Esophagus mucosa (tissue), 1 donor: ENCODE measurements around the gene NSMF. TPM values are rescaled to one million over a fixed set of nuclear protein-coding genes. Genes with fewer than 3 reads are reported as not detected.
A peak's percentile ranks its signal among the peaks of the same experiment; 100 is the strongest.

Source experiments
- ATAC-seq: fragments of 200-7000 bp; cut with Tn5 transposase; one replicate; pipeline ENCODE4 v1.9.1; 2020
- total RNA-seq: library from RNA; stranded (reverse); gene quantifications from one replicate; pipeline ENCODE4 v1.2.4, GENCODE V29; 2023
- donor health status: DM: yes; HTN: yes; CAD: no.

Gene NSMF, protein sequence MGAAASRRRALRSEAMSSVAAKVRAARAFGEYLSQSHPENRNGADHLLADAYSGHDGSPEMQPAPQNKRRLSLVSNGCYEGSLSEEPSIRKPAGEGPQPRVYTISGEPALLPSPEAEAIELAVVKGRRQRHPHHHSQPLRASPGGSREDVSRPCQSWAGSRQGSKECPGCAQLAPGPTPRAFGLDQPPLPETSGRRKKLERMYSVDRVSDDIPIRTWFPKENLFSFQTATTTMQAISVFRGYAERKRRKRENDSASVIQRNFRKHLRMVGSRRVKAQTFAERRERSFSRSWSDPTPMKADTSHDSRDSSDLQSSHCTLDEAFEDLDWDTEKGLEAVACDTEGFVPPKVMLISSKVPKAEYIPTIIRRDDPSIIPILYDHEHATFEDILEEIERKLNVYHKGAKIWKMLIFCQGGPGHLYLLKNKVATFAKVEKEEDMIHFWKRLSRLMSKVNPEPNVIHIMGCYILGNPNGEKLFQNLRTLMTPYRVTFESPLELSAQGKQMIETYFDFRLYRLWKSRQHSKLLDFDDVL
- 13.9 TPM for total RNA-seq

DNA sequence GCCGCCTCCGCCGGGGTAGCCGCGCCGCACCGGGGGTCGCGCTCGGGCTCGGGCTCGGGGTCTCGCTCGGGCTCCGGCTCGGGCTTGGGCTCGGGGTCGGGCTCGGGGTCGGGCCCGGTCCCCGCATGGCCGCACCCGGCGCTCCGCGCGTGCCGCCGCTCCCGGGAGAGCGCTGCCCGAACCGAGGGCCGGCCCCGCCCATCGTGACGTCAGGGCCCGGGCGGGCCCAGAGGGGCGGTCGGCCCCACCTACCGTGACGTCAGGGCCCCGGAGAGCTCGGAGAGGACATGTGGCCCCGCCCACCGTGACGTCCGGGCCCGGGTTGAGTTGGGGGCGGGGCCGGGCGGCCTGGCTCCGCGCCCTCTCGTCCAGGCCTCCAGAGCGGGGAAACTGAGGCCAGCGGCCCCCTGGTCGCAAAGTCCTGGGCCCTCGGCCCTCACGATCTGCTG is at the start of gene NSMF:
Gene NSMF, minus strand, starts transcription at position 183 of the 449 bp plus-strand sequence. CDS start 232 bp downstream, outside the sequence.
- peak; percentile 89 for ATAC-seq

DNA sequence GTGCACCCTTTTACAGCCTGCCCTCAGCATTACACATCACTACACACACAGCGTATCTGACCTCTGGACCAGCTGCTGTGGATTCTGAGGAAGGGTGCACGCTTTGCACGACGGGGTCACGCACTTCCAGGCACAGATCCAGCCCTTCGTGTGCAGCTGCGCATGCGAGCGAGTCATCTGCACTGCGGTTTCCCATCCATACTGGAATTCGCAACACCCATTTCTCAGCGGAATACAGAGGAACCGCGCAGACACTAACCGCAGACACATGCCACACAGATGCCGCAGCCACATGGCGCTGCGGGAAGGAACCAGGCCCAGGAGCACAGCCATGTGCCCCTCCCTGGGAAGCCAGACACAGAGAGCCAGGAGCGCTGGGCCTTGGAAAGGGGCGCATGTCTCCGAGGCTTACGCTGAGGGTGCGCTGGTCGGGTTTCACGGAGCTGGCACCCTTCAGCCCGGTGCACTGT is 47.6 kb upstream of the NSMF start:
- peak; percentile 15 for ATAC-seq

DNA sequence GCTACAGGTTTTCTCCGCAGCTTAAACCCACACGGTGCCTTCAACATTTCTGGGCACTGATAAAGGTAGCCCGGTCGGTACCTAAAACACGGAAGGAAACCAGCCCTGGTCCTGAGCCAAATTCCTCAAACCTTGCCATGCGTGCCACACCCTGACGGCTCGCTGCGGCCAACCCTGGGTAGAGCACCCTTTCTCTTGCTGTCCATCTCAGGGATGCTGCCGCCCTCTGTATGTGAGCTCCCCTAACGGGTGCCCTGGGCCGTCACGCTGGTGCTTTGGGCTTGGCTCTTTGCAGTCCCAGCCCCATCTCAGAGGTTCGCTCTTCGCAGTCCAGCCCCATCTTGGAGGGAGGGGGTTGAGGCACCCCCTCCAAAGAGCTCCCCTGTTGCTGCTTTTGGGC is 47.1 kb upstream of the NSMF start:
- peak; percentile 72 for ATAC-seq

DNA sequence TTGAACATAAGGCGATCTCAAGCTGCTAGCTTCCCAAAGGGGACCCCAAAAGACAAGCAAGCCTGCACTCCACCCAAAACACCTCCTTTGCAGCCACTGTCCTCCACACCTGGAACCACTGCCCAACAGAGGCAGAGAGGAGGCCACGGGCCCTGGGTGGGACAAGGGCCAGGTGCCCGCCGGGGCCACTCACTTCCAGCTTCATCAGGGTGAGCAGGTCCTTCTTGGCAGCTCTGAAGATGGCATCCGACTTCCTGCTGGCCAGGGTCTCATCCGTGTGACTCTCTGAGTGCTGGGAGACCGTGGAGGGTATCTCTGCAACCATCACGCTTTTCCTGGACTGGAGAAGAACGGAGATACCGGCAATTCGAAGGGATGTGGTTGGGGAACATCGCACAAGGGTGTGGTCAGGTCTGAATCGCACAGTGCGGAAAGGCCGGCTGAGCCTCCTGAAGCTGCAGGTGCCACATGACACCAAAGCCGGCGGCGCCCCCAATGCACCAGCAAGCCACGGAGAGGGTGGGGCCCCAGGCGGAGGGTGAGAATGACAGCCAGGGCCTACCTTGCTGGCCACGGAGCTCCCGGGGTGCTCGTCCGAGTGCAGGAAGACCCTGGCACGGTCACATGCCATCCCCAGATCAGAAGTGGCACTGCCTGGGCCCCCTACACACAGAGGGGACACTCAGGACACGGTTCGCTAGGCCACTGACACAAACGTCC is 46.4 kb upstream of the NSMF start:
- ATAC-seq = no peak

DNA sequence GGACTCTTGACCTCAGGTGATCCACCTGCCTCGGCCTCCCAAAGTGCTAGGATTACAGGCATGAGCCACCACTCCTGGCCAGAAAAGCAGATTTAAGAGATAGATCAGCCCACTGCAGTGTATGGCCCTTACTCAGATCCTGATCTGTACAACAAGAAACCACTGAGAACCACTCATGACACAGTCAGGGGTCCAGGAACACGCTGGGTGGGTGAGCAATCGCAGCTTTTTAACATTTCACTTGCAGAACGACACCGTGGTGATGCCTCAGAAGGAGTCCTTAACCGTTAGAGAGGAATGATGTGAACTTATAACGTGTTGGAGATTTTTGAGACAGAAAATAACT is 45.3 kb upstream of the NSMF start:
- ATAC-seq = no peak

DNA sequence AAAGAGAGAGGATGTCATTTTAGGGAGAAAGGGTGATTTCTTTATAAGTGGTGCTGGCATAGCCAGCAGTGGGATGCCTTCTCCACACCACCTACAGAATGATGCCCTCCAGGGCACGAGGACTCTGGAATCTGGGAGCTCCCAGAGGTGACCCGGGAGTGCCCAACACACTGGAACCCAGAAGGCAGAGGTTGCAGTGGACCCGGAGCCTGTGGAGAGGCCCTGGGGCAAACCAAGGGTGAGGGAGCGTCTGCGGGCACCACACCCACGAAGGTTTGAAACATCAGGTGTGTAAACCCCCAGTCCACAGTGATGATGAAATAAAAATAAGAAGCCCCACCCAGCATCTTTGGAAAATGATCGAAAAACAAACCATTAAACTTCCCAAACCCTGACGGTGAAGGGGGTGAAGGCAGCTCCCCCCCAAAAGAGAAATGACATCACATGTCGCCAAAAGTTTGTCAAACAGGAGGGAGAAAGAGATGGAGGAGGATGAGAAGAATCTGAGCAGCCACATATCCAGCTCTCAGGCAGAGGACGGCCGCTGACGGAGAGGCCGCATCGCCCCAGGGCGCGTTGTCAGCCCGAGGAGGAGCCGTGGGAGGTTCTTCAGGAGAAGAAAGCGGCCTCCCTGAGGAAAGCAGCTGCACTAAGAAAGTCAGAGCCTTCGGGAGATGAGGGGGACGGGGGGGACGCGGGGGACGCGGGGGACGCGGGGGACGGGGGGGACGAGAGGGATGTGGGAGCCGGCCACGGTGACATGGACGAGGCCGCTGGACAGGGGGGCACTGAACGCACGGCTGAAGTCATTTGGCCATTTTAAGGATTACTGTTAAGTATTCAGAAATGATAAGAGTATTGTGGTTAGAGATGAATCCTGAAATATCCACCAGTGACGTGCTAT is 43.1 kb upstream of the NSMF start:
- no peak for ATAC-seq

DNA sequence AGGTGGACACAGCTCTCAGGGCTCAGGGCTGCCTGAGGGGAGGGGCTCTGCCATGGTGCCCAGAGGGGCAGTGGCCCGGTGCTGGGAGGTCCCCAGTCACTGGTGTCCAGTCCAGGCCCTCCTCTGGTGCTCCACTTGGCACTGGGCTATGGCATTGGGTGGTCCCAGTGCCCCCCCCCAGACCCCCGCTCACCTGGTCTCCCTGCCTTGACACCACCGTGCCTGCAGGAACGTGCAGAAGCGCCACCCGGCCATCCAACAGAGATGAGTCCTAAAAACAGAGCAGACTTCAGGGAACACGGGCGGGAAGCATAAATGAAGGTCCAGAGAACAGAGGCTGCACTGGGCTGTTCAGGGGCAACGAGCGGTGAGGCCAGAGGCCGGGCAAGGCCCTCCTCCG is 42.3 kb upstream of the NSMF start:
- ATAC-seq = no peak

DNA sequence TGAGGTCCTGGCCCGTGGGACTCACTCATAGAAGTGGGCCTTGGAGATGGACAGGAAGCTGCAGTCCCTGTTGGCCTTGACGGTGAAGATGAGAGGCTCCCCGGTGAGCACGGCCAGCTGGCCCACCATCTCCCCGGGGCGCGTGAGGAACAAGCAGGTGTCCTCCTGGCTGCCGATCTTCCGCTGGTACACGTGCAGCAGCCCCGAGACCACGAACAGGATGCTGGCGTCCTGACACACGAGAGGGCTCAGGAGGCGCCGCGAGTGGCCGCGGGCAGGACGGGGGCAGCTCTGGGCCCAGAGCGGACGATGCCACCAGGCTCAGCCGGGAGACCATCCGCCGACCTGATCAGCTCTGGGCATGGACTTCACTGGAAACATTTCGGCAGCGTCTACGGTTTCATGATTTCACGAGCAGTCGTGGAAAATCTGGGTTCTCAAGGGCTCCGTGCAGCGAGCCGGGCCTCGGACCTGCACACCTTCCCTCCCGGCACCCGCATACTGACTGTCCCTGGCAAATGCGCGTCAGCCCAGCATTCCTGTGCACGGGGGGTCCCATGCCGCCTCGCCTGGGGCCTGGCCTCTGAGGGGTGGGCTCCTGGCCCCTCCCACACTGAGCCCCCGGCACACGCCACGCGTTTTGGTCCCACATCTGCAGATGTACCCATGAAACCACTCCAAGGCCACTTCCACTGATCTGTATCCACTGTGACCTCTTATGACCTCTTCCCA is 41.7 kb upstream of the NSMF start:
- ATAC-seq = no peak

DNA sequence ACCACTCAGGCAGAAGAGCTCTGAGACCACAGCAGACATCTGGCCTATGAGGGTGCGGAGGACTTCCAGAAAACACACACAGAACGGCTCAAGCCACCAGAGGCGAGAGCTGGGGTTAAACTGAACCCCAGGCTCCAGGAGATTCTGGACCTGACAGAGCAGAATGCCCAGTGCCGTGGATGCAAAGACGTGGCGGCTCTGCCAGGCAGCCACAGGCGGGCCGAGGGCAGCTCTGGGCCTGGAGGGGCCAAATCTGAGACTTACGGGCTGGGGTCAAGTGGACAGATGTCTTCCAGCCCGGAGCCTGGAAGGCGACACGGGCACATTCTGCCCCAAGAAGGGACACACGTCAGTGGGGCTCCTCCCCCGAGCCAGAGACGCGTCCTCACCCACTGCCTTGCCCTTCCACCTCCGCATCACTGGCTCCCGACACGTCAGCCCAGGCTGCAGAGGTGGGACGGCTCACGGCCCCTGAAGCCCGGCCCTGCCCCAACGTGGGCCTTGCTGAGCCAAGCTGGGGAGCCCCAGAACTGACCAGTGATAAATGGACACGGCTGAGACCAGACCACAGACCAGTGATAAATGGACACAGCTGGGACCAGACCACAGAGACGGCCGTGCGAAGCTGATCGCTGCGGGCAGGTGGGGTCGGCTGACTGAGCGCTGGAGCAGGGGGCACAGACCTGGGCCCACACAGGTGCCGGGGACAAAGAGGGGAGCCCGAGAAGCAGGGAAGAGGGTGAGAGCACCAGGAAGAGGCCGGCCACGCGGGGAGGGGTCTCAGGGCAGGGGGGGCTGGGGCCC is 40.9 kb upstream of the NSMF start:
- no peak for ATAC-seq

DNA sequence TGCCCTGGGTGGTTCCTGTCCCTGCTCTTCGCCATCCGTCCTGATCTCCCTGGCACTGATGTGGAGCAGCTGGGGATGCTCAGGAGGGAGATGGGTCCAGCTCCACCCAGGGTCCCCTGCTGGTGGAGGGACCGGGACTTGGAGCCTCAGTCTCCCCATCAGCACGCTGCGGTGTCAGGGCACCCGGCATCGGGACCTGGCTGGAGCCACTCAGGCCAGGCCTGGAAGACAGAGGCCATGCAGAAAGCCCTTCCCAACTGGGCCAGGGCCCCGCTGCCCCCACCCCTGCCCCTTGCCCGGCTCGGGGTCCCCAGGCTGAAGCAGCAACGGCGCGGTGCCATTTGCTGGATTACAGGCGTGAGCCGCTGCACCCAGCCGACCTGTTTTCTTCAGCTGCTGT is 40.3 kb upstream of the NSMF start:
- no peak for ATAC-seq

DNA sequence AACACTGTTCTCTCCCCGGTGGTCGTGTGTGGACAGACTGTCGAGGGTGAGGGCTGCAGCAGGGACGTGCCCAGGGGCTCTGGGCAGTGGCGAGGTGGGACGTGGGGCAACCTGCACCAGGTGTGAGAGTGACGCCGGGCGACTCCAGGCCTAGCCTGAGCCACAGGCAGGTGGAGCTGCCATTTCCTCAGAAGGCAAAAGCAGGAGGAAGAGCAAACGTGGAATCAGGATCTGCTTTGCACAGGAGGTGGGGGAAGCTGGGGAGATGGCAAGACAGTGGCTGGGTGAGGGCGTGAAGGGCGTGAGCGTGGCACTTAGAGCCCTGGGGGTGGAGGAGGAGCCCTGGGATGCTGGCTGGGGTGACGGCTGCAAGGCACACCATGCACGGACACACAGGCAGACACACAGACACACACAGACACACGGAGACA is 39.6 kb upstream of the NSMF start:
- ATAC-seq = no peak

DNA sequence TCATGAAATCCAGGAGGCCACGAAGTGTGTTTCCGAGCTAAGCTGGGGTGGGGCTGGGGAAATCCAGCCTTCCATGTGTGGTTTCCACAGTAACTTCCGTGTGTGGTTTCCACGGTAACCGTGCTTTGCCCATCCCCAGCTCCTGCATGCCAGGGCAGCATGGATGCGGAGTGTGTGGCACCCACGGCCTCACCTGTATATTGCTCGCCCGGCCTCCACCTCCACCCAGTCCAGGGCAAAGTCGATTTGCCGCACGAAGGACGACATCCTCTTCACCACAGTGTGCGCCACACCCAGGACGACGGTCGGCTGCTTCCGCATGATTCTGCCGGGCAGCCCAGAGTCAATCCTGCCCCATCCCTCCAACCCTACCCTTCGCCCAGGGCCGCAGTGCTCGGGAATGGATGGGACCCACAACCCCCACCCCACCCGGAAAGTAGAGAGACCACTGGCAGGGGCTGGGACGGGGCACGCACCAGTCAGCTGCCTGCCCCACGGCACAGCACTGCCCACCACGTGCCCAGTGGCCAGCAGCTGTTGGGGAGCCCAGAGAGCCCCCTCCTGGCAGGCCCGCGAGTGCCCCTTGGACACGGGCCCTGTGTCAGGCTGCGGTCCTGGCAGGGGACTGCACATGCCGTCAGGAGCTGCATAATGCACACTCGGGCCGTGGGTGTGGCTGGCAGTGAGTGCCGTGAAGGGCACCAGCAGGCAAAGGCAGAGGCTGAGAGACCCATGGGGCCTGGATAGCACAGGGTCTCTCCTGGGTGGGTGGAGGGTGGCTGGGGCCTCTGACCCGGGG is 39.0 kb upstream of the NSMF start:
- ATAC-seq = peak; percentile 24

DNA sequence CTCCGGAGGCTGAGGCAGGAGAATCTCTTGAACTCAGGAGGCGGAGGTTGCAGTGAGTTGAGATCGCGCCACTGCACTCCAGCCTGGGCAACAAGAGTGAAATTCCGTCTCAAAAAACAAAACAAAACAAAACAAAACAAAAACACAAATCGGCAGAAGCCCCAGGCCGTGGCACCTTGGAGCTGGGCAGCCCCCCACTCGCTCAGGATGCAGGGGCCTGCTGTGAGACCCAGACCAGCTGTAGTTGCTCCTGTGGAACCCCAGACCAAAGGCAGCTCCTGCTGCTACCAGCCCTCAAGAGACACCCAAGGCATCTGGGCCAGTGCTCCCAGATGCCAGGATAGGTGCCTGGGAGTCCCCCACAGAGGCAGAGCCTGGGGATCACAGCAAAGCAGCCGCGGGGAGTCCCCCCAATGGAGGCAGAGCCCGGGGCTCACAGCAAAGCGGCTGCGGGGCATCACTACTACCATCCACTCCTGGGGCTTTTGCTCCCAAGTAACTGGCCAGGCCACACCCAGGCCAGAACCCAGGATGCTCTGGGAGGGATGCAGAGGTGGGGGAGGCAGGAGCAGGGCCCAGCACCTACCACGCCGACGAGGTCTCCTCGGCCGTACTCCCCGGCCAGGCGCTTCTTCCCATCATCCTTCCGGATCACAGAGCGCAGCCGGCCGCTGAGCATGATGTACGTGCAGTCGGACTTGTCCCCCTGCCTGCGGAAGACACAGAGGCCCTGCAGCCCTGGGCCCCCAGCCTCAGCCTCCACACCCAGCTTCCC is 37.7 kb upstream of the NSMF start:
- ATAC-seq = no peak

DNA sequence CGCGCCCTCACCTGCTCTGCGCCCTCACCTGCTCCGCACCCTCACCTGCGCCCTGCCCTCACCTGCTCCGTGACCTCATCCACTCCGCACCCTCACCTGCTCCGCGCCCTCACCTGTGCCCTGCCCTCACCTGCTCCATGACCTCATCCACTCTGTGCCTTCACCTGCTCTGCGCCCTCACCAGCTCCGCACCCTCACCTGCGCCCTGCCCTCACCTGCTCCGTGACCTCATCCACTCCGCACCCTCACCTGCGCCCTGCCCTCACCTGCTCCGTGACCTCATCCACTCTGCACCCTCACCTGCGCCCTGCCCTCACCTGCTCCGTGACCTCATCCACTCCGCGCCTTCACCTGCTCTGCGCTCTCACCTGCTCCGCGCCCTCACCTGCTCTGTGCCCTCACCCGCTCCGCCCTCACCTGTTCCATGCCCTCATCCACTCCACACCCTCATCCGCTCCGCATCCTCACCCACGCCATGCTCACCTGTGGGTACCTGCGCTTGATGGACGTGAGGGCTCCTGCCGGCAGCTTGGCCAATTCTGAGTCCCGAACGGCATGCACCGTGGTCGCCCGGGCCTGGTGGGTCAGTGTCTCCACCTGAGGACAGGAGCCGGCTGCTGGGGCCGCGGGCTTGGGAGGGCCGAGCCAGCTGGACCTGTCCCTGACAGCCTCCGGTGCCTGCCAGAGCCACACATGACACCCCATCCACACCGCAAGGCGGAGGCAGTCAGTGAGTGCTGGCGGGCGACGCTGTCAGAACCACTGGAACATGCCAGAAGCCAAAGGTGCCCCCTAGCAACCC is 35.6 kb upstream of the NSMF start:
- peak; percentile 49 for ATAC-seq

DNA sequence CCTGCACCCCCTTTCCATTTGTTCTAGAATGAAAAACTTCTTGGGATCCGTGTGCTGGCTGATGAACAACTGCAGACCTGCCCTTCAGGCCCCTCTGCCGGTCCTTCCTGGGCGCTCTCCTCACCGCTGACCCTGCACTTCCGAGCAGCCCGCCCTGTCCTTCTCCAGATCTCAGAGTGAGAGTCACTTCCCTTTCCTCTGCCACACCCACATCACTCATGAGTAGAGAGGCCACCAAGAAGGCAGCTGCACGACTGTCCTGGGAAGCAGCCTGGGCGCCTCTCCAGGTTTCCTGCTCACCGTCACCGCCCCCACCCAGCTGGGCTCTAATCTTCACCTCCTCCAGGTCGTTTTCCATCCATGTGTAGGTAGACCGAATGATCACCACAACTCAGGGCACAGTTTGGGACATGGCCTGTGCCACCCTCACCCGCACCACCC is 35.0 kb upstream of the NSMF start:
- peak; percentile 42 for ATAC-seq

DNA sequence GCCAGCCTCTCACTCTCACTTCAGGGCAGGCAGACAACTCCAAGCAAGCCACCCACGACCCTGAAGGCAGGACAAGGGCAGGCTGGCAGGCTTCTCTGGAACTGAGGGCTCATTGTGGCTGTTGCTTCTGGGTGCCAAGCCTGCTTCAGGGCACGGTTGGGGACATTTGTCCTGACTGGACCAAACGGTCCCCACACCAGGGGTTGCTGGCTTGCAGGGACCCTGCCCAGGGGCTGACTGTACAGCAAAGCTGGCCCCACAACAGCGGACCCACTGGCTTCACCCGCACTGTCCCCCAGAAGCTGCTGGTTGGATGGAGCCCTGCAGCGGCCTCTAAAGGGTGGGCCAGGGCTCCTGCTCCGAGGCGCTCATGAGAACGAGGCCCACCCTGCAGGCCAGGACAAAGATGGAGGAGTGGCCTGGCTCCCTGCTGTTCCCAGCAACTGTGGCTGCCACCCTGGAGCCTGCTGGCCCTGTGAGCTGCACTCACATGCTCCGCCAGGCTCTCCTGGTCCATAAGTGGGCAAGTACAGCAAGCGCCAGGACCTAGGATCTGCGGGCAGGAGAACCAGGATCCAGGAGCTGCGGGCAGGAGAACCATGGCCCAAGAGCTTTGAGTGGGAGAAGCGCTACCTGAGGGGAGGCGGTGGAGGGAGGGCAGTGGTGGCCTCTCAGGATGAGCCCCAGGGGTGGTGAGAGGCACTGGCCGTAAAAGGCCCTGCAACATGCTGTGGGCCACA is 34.4 kb upstream of the NSMF start:
- ATAC-seq = no peak
